Loucy (cell line): ENCODE data around the gene ETV2.

Experiments
- H2AFZ ChIP-seq: fragments of 200-600 bp; sonication (generic); 2 replicates; pipeline ENCODE4 v1.6.0; 2016; ENCODE audit warnings: antibody characterized with exemption, mild to moderate bottlenecking, low read length, moderate library complexity
- H3F3A ChIP-seq: fragments of 200-600 bp; 2 replicates; pipeline ENCODE4 v1.6.0; 2016; ENCODE audit warnings: antibody characterized with exemption, low read depth, mild to moderate bottlenecking
- H3K27me3 ChIP-seq: fragments of 200-600 bp; sonication (generic); 2 replicates; pipeline ENCODE4 v1.6.1; 2014; ENCODE audit warnings: low read length, mild to moderate bottlenecking; ENCODE audit not compliant: insufficient read depth, poor library complexity, severe bottlenecking
- H3K36me3 ChIP-seq: fragments of 200-600 bp; sonication (generic); 2 replicates; pipeline ENCODE4 v1.6.1; 2016; ENCODE audit warnings: low read length; ENCODE audit not compliant: insufficient read depth
- H3K4me1 ChIP-seq: fragments of 200-600 bp; sonication (generic); 2 replicates; pipeline ENCODE4 v1.5.1; 2014; ENCODE audit warnings: low read length, mild to moderate bottlenecking; ENCODE audit not compliant: insufficient read depth, poor library complexity, severe bottlenecking
- H3K4me2 ChIP-seq: fragments of 200-600 bp; sonication (generic); 2 replicates; pipeline ENCODE4 v1.6.0; 2014; ENCODE audit warnings: antibody characterized with exemption, low read length, low read depth, mild to moderate bottlenecking; ENCODE audit not compliant: poor library complexity, severe bottlenecking
- H3K4me3 ChIP-seq: fragments of 200-600 bp; sonication (generic); 2 replicates; pipeline ENCODE4 v1.5.1; 2014; ENCODE audit warnings: low read length, mild to moderate bottlenecking, mixed read lengths; ENCODE audit not compliant: poor library complexity, severe bottlenecking
- H3K79me2 ChIP-seq: fragments of 200-600 bp; sonication (generic); 2 replicates; pipeline ENCODE4 v1.6.1; 2014; ENCODE audit warnings: low read length; ENCODE audit not compliant: insufficient read depth
- H3K9ac ChIP-seq: fragments of 200-600 bp; sonication (generic); 2 replicates; pipeline ENCODE4 v1.6.0; 2014; ENCODE audit warnings: mild to moderate bottlenecking, low read depth, low read length, moderate library complexity; ENCODE audit not compliant: poor library complexity, severe bottlenecking
- H3K9me2 ChIP-seq: fragments of 200-600 bp; sonication (generic); replicated peaks from 2 replicates; pipeline ENCODE4 v1.6.1; 2016; ENCODE audit warnings: low read depth, low read length, mixed read lengths
- H3K9me3 ChIP-seq: fragments of 200-600 bp; sonication (generic); 2 replicates; pipeline ENCODE4 v1.6.1; 2014; ENCODE audit warnings: mild to moderate bottlenecking, antibody characterized with exemption, low read length, low read depth; ENCODE audit not compliant: insufficient read depth
- H4K20me1 ChIP-seq: fragments of 200-600 bp; sonication (generic); 2 replicates; pipeline ENCODE4 v1.6.0; 2014; ENCODE audit warnings: antibody characterized with exemption, low read length, mild to moderate bottlenecking; ENCODE audit not compliant: insufficient read depth, poor library complexity, severe bottlenecking
- EZH2phosphoT487 ChIP-seq: fragments of 200-600 bp; IDR thresholded peaks from 2 replicates; pipeline ENCODE4 v1.6.1; 2018; ENCODE audit warnings: antibody characterized with exemption, mild to moderate bottlenecking, moderate library complexity, borderline replicate concordance
- TF ChIP-seq, protein P1 (sequence below): fragments of 200-600 bp; sonication (generic); conservative IDR thresholded peaks from 2 replicates; pipeline ENCODE4 v1.5.1; 2014; ENCODE audit warnings: mild to moderate bottlenecking, antibody characterized with exemption, low read length

ETV2 gene

GRCh38 chr19:35693422-35693821 is 51.9 kb downstream of the ETV2 start:
- Histone ChIP-seq H3K9me2 (no peaks in the 10 kb centered on the region), H4K20me1 (no peaks in the 10 kb centered on the region), H3K9ac (no peak overlapping the region), H2AFZ (no peak overlapping the region), H3K4me3 (no peak overlapping the region), H3K9me3 (no peaks in the 10 kb centered on the region), H3K4me2 (no peak overlapping the region), H3K27me3 (no peaks in the 10 kb centered on the region), H3K36me3 (no peaks in the 10 kb centered on the region), H3K4me1 (no peaks in the 10 kb centered on the region), H3K79me2 (no peaks in the 10 kb centered on the region), H3F3A (no peaks in the 10 kb centered on the region)
- TF ChIP-seq, protein P1, sequence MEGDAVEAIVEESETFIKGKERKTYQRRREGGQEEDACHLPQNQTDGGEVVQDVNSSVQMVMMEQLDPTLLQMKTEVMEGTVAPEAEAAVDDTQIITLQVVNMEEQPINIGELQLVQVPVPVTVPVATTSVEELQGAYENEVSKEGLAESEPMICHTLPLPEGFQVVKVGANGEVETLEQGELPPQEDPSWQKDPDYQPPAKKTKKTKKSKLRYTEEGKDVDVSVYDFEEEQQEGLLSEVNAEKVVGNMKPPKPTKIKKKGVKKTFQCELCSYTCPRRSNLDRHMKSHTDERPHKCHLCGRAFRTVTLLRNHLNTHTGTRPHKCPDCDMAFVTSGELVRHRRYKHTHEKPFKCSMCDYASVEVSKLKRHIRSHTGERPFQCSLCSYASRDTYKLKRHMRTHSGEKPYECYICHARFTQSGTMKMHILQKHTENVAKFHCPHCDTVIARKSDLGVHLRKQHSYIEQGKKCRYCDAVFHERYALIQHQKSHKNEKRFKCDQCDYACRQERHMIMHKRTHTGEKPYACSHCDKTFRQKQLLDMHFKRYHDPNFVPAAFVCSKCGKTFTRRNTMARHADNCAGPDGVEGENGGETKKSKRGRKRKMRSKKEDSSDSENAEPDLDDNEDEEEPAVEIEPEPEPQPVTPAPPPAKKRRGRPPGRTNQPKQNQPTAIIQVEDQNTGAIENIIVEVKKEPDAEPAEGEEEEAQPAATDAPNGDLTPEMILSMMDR = no peak
- TF ChIP-seq EZH2phosphoT487 = no peak

GRCh38 chr19:35693835-35694599 is 52.5 kb downstream of the ETV2 start:
- Histone ChIP-seq H3K9me3 (no peaks in the 10 kb centered on the region), H3K9ac (peak overlapping the region; percentile 26), H3K79me2 (no peaks in the 10 kb centered on the region), H3K36me3 (no peaks in the 10 kb centered on the region), H3K9me2 (no peaks in the 10 kb centered on the region), H3F3A (no peaks in the 10 kb centered on the region), H3K27me3 (no peaks in the 10 kb centered on the region), H3K4me2 (no peak overlapping the region), H4K20me1 (no peaks in the 10 kb centered on the region), H3K4me1 (no peaks in the 10 kb centered on the region), H3K4me3 (no peak overlapping the region), H2AFZ (peak overlapping the region; percentile 65)
- TF ChIP-seq EZH2phosphoT487 = no peak
- TF ChIP-seq, protein P1 = peak; percentile 100
